Heart left ventricle (tissue), 16 donors: ENCODE results near the gene PGS1. TPM values are rescaled to one million over a fixed set of nuclear protein-coding genes. Genes with fewer than 3 reads are reported as not detected.

ENCODE experiments used
- ATAC-seq, 4 donors: fragments of 200-7000 bp; cut with Tn5 transposase; one replicate each; pipeline ENCODE4 v1.9.1; 2020 to 2022; ENCODE audit warnings: moderate library complexity in 4 of 4, mild to moderate bottlenecking in 3 of 4, moderate number of reproducible peaks in 1 of 4
- DNase-seq, 5 donors: peaks; one replicate each; pipeline ENCODE4 v3.0.0-alpha.2; 2020
- H3K27ac ChIP-seq, 12 donors: fragments of 200-600 bp; sonication (generic) in 4 of 12; one replicate each; pipeline versions ENCODE4 v1.5.0 to v1.8.0; 2016 to 2022; ENCODE audit warnings: mild to moderate bottlenecking in 2 of 12
- H3K27me3 ChIP-seq, 9 donors: fragments of 200-600 bp; sonication (generic) in 2 of 9; one replicate each; pipeline versions ENCODE4 v1.5.1 to v1.8.0; 2016 to 2022; ENCODE audit warnings: mild to moderate bottlenecking in 3 of 9
- H3K36me3 ChIP-seq, 9 donors: fragments of 200-600 bp; sonication (generic) in 2 of 9; one replicate each; pipeline versions ENCODE4 v1.5.0 to v1.8.0; 2018 to 2022; ENCODE audit warnings: mild to moderate bottlenecking in 2 of 9
- H3K4me1 ChIP-seq, 12 donors: fragments of 200-600 bp; sonication (generic) in 4 of 12; one replicate each; pipeline versions ENCODE4 v1.5.0 to v1.8.0; 2016 to 2022; ENCODE audit warnings: mild to moderate bottlenecking in 3 of 12
- H3K4me3 ChIP-seq, 12 donors: fragments of 200-600 bp; sonication (generic) in 4 of 12; one replicate each; pipeline versions ENCODE4 v1.5.0 to v1.8.0; 2017 to 2022; ENCODE audit warnings: mild to moderate bottlenecking in 9 of 12, moderate library complexity in 4 of 12
- H3K9me3 ChIP-seq, 12 donors: fragments of 200-600 bp; sonication (generic) in 4 of 12; one replicate each; pipeline versions ENCODE4 v1.5.0 to v1.8.0; 2016 to 2022; ENCODE audit warnings: mild to moderate bottlenecking in 1 of 12
- POLR2A ChIP-seq, 2 donors: fragments of 450-650 bp; IDR thresholded peaks; one replicate each; pipeline ENCODE4 v1.6.1; 2017; ENCODE audit warnings: antibody characterized with exemption in 2 of 2, mild to moderate bottlenecking in 2 of 2, moderate library complexity in 2 of 2
- WGBS, 4 donors: extraction: QIAGEN DNeasy Blood & Tissue Kit in 2 of 4; methylation state at CpG; one replicate each; pipeline versions ENCODE4 v1.1.5 to v1.1.7; 2013 to 2018; 5-methylcytosine and 5-hydroxymethylcytosine counted together
- intact Hi-C, 10 donors: fragments of 100-400 bp; cut with DNase I; formaldehyde crosslinking; loops; one replicate each; pipeline versions ENCODE4 v1.11.1 to v1.14.2; 2022
- polyA plus RNA-seq, 2 donors: library from polyadenylated mRNA; stranded (reverse); fragments of 200-250 nt; gene quantifications; one replicate each; pipeline ENCODE4 v1.2.3, GENCODE V29; 2013
- total RNA-seq, 9 donors: library from RNA; depleted of rRNA in 2 of 9; stranded (reverse); fragments of >200 nt in 2 of 9; fragmentation: NEBNext Ultra II Directional in 3 of 9; extraction: Animal tissue kit (Norgen Biotek cat#: 25700) in 3 of 9; gene quantifications; one replicate each; pipeline versions ENCODE4 v1.1.0 to v1.2.4, GENCODE V29; 2016 to 2023
- TF ChIP-seq, protein P1 (sequence below), 12 donors: fragments of 200-600 bp; sonication (generic) in 4 of 12; IDR thresholded peaks; one replicate each; pipeline versions ENCODE4 v1.5.0 to v1.8.0; 2018 to 2022; ENCODE audit warnings: antibody characterized with exemption in 12 of 12, mild to moderate bottlenecking in 5 of 12
- donor health status: ischemic (EF 13 %, LVEDD 7.1; RV severe dilation, severe dysfunction).
- donor health status: healthy with polysubstance abuse.
- donor health status: DM: no; HTN: yes; CAD: no.
- donor health status: DM: no; HTN: no; CAD: no.
- donor health status: ischemic (EF 25% LVEDD 6.9; RV normal size, moderate dysfunction).
- donor health status: ischemic (EF 25% LVEDD 5.7; RV mildly dilated, moderate dysfunction).
- donor health status: healthy.
- donor health status: DM: yes; HTN: yes; CAD: no.
- donor health status: ischemic (EF 35%, LVEDD 5.7; RV mildly dilated, moderate dysfunction).
- donor health status: nonischemic (EF 11% LVEDD 7.7; RV severe dilation, severe dysfunction).
- donor health status: DM: yes; HTN: yes; CAD: no.
- donor health status: PGD.
- donor health status: ischemic (EF 29% LVEDD 5.4; RV normal size, mild dysfunction).
- donor health status: nonischemic (EF 23%, LVEDD 6.1; RV moderate dilation, normal function).

Gene PGS1
- total and polyA plus RNA-seq, 11 donors, result 11.9 to 32.8 (median 17.3) TPM

DNA sequence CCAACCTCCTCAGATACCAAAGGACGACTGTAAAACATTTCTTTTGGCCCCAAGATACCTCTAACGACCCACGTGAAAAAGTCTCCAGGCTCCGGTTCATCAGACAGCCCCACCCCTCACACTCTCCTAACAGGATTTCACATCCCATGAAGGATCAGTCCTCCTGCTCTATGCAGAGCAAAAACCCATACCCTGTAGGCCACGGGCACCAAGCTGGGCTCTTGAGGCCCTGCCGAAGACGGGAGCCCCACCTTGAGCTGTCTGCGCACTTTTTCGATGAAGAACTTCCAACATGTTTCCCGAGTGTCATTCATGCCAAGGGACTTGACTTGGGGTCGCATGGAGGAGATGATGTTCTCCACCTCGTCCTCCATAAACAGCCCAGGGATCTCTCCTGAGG lies 89.9 kb downstream of the PGS1 start:
- intact Hi-C loops, result no loop called here
- Histone ChIP-seq H3K9me3 (no peaks in the 10 kb centered on the region), H3K27me3 (peaks cover 0 to 11% (median 0%) of the 10 kb centered on the region in 9 donors), H3K36me3 (no peaks in the 10 kb centered on the region), H3K4me3 (no peak overlapping the region), H3K4me1 (no peaks in the 10 kb centered on the region), H3K27ac (no peak overlapping the region)
- ATAC-seq (no peak), DNase-seq (no peak)
- 84 to 88% (median 86%) methylated on average over 12 of the region's 12 CpGs for WGBS, 4 donors
- TF ChIP-seq POLR2A (IDR thresholded peaks at IDR 0.05), result no peak
- TF ChIP-seq, protein P1, sequence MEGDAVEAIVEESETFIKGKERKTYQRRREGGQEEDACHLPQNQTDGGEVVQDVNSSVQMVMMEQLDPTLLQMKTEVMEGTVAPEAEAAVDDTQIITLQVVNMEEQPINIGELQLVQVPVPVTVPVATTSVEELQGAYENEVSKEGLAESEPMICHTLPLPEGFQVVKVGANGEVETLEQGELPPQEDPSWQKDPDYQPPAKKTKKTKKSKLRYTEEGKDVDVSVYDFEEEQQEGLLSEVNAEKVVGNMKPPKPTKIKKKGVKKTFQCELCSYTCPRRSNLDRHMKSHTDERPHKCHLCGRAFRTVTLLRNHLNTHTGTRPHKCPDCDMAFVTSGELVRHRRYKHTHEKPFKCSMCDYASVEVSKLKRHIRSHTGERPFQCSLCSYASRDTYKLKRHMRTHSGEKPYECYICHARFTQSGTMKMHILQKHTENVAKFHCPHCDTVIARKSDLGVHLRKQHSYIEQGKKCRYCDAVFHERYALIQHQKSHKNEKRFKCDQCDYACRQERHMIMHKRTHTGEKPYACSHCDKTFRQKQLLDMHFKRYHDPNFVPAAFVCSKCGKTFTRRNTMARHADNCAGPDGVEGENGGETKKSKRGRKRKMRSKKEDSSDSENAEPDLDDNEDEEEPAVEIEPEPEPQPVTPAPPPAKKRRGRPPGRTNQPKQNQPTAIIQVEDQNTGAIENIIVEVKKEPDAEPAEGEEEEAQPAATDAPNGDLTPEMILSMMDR (IDR thresholded peaks at IDR 0.05), result no peak

DNA sequence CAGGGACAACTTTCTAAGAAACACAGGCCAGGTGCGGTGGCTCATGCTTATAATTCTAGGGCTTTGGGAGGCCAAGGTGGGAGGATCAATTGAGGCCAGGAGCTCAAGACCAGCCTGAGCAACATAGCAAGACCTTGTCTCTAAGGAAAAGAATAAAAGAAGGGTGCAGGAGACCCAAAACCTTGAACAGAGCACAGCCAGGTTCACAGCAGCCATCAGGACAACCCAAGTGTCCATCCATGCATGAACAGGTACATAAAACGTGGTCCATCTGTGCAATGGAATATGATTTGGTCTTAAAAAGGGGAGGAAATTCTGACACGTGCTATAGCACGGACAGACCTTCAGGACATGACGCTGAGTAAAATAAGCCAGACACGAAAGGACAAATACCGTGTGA lies 91.0 kb downstream of the PGS1 start:
- no peak for TF ChIP-seq POLR2A (IDR thresholded peaks at IDR 0.05)
- TF ChIP-seq, protein P1 (IDR thresholded peaks at IDR 0.05), result no peak
- H3K4me3 ChIP-seq, result no peak overlapping the region
- no peaks in the 10 kb centered on the region for H3K36me3 ChIP-seq
- intact Hi-C loops, result no loop called here
- H3K27me3 ChIP-seq, result peaks cover 0 to 14% (median 0%) of the 10 kb centered on the region in 9 donors
- DNase-seq (no peak), ATAC-seq (no peak)
- no peaks in the 10 kb centered on the region for H3K9me3 ChIP-seq
- WGBS, 4 donors, result 93 to 97% (median 94%) methylated on average over 7 of the region's 7 CpGs
- H3K4me1 ChIP-seq, result no peaks in the 10 kb centered on the region
- no peak overlapping the region for H3K27ac ChIP-seq

DNA sequence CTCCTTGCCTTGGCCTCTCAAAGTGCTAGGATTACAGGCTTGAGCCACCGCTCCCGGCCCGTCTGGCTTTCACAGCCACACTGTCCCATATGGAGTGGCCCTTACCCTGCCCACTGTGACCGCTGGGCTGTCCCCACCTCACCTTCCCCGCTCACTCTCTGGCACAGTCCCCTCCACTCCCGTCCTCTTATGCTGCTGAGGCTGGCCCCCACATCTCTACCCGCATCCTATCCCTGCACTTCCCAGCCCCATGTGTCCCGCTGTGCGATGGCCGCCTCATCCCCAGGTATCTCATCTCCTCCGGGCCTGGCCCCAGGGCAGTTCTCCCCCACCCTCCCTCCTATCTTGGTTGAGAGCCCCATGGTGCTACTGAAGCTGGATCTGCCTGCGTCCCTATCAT lies 93.2 kb downstream of the PGS1 start:
- H3K4me3 ChIP-seq, result no peak overlapping the region
- no peaks in the 10 kb centered on the region for H3K36me3 ChIP-seq
- ATAC-seq (no peak), DNase-seq (no peak)
- intact Hi-C loops, result no loop called here
- H3K4me1 ChIP-seq, result no peaks in the 10 kb centered on the region
- H3K9me3 ChIP-seq, result no peaks in the 10 kb centered on the region
- H3K27ac ChIP-seq, result no peak overlapping the region
- peaks cover 0 to 14% (median 4%) of the 10 kb centered on the region in 9 donors for H3K27me3 ChIP-seq
- TF ChIP-seq POLR2A (IDR thresholded peaks at IDR 0.05), result no peak
- TF ChIP-seq, protein P1 (IDR thresholded peaks at IDR 0.05), result no peak
- WGBS, 4 donors, result 80 to 92% (median 92%) methylated on average over 12 of the region's 12 CpGs

DNA sequence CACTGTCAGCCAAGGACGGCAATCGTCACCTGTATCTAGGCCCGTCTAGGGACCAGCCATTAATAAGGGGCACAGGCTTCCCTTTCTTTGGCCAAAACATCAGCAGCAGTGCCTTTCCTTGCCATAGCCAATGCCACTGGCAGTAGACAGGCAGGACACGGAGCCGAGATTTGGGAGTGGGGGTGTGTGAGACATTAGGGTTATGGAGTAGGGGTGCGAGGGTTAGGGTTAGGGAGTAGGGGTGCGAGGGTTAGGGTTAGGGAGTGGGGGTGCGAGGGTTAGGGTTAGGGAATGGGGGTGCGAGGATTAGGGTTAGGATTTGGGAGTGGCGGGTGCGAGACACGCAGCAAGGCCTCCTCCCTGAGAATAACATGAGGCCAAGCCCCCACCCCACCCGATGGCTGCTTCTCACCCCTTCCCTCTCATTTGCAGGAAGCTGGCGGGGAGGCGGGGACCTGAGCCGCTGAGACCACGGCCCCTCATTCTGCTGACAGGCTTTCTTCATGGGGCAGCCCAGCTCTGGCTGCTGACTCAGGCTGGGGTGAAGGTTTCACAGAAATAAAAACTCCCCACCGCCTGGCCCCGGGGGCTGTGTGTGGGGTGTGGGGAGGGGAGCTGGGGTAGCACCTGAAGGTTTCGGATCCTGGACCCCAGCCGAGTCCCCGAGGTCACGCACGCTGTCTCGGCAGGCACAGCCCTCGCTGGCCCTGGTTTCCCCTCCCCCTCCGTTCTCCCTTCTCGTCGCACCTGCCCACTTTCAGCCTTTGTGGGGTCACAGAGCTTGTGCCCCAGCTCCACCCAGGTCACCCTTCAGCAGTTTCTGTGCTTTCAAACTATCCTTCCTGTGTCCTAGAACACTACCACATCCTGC lies 93.8 kb downstream of the PGS1 start:
- Histone ChIP-seq H3K4me1 (no peaks in the 10 kb centered on the region), H3K4me3 (no peak overlapping the region), H3K27me3 (peaks cover 0 to 14% (median 4%) of the 10 kb centered on the region in 9 donors), H3K9me3 (no peaks in the 10 kb centered on the region), H3K36me3 (no peaks in the 10 kb centered on the region), H3K27ac (no peak overlapping the region)
- no peak for DNase-seq
- no peak for ATAC-seq
- intact Hi-C loops, result no loop called here
- no peak for TF ChIP-seq POLR2A (IDR thresholded peaks at IDR 0.05)
- 77 to 85% (median 84%) methylated on average over 28 to 29 of the region's 29 CpGs for WGBS, 4 donors
